ENCODE measurements around the gene ACOT2.
"Not testable (repeated sequence)": the region's sequence is repeated elsewhere in the genome, so short reads cannot be mapped to it uniquely, and the experiment has no call there.

- not testable (repeated sequence) for TF ChIP-seq CTCF (IDR thresholded peaks at IDR 0.05; ENCODE audit: low read length); EZH2 (IDR thresholded peaks at IDR 0.05; ENCODE audit: borderline replicate concordance, low read length)
Measured at GRCh38 chr14:73574251-73574650, 5.2 kb downstream of the ACOT2 start.
